Rectal smooth muscle tissue (tissue), 1 donor: ENCODE data around the gene ARHGEF11.

Source experiments
- H3K27ac ChIP-seq: one replicate; pipeline ENCODE4 v1.7.0; 2013; ENCODE audit warnings: low read depth, low read length, inconsistent platforms
- H3K27me3 ChIP-seq: one replicate; pipeline ENCODE4 v1.7.0; 2013; ENCODE audit warnings: low read length; ENCODE audit not compliant: control insufficient read depth, insufficient read depth
- H3K36me3 ChIP-seq: one replicate; pipeline ENCODE4 v1.7.0; 2013; ENCODE audit warnings: low read length; ENCODE audit not compliant: control insufficient read depth, insufficient read depth
- H3K4me1 ChIP-seq: one replicate; pipeline ENCODE4 v1.7.0; 2013; ENCODE audit warnings: low read length; ENCODE audit not compliant: control insufficient read depth, insufficient read depth
- H3K4me3 ChIP-seq: one replicate; pipeline ENCODE4 v1.7.0; 2013; ENCODE audit warnings: low read length
- H3K9ac ChIP-seq: one replicate; pipeline ENCODE4 v1.7.0; 2013; ENCODE audit warnings: low read length

ARHGEF11 gene

GRCh38 chr1:156958247-156958714 is 87.3 kb downstream of the ARHGEF11 start:
- Histone ChIP-seq H3K4me3 (no peak overlapping the region), H3K27ac (no peak overlapping the region), H3K36me3 (peaks cover 35% of the 10 kb centered on the region), H3K4me1 (no peaks in the 10 kb centered on the region), H3K9ac (no peak overlapping the region), H3K27me3 (no peaks in the 10 kb centered on the region)

GRCh38 chr1:156957634-156958033 is 87.9 kb downstream of the ARHGEF11 start:
- H3K27me3 ChIP-seq = no peaks in the 10 kb centered on the region
- no peaks in the 10 kb centered on the region for H3K4me1 ChIP-seq
- no peak overlapping the region for H3K27ac ChIP-seq
- no peak overlapping the region for H3K4me3 ChIP-seq
- peaks cover 35% of the 10 kb centered on the region for H3K36me3 ChIP-seq
- H3K9ac ChIP-seq = no peak overlapping the region

- Histone ChIP-seq H3K9ac (no peak overlapping the region), H3K27me3 (no peaks in the 10 kb centered on the region), H3K4me3 (no peak overlapping the region), H3K36me3 (peaks cover 36% of the 10 kb centered on the region), H3K27ac (no peak overlapping the region), H3K4me1 (no peaks in the 10 kb centered on the region)
Measured at GRCh38 chr1:156956333-156956732, 89.2 kb downstream of the ARHGEF11 start.

- Histone ChIP-seq H3K9ac (no peak overlapping the region), H3K36me3 (peaks cover 47% of the 10 kb centered on the region), H3K27me3 (no peaks in the 10 kb centered on the region), H3K27ac (no peak overlapping the region), H3K4me3 (no peak overlapping the region), H3K4me1 (no peaks in the 10 kb centered on the region)
Measured at GRCh38 chr1:156953571-156953970, 92.0 kb downstream of the ARHGEF11 start.

GRCh38 chr1:156951371-156951770 is 94.2 kb downstream of the ARHGEF11 start:
- Histone ChIP-seq H3K27ac (no peak overlapping the region), H3K27me3 (no peaks in the 10 kb centered on the region), H3K4me3 (no peak overlapping the region), H3K9ac (no peak overlapping the region), H3K36me3 (peaks cover 47% of the 10 kb centered on the region), H3K4me1 (no peaks in the 10 kb centered on the region)

- no peak overlapping the region for H3K9ac ChIP-seq
- H3K27me3 ChIP-seq = no peaks in the 10 kb centered on the region
- H3K27ac ChIP-seq = no peak overlapping the region
- H3K4me3 ChIP-seq = no peak overlapping the region
- peaks cover 52% of the 10 kb centered on the region for H3K36me3 ChIP-seq
- no peaks in the 10 kb centered on the region for H3K4me1 ChIP-seq
Measured at GRCh38 chr1:156949127-156949526, 96.4 kb downstream of the ARHGEF11 start.

- Histone ChIP-seq H3K27ac (no peak overlapping the region), H3K27me3 (no peaks in the 10 kb centered on the region), H3K9ac (no peak overlapping the region), H3K36me3 (peaks cover 56% of the 10 kb centered on the region), H3K4me1 (no peaks in the 10 kb centered on the region), H3K4me3 (no peak overlapping the region)
Measured at GRCh38 chr1:156948708-156949107, 96.8 kb downstream of the ARHGEF11 start.

GRCh38 chr1:156947818-156948525 is 97.6 kb downstream of the ARHGEF11 start:
- Histone ChIP-seq H3K36me3 (peaks cover 60% of the 10 kb centered on the region), H3K9ac (no peak overlapping the region), H3K4me1 (no peaks in the 10 kb centered on the region), H3K27me3 (no peaks in the 10 kb centered on the region), H3K27ac (no peak overlapping the region), H3K4me3 (no peak overlapping the region)

GRCh38 chr1:156947127-156947526 is 98.4 kb downstream of the ARHGEF11 start:
- Histone ChIP-seq H3K9ac (no peak overlapping the region), H3K27me3 (no peaks in the 10 kb centered on the region), H3K27ac (no peak overlapping the region), H3K4me1 (no peaks in the 10 kb centered on the region), H3K4me3 (no peak overlapping the region), H3K36me3 (peaks cover 63% of the 10 kb centered on the region)

- Histone ChIP-seq H3K4me3 (no peak overlapping the region), H3K36me3 (peaks cover 66% of the 10 kb centered on the region), H3K27me3 (no peaks in the 10 kb centered on the region)
Measured at GRCh38 chr1:156945881-156946661, 99.5 kb downstream of the ARHGEF11 start.

GRCh38 chr1:156944848-156945247 is 100.7 kb downstream of the ARHGEF11 start:
- no peak overlapping the region for H3K27ac ChIP-seq
- no peaks in the 10 kb centered on the region for H3K4me1 ChIP-seq
- H3K27me3 ChIP-seq = no peaks in the 10 kb centered on the region
- no peak overlapping the region for H3K9ac ChIP-seq
- H3K36me3 ChIP-seq = peaks cover 62% of the 10 kb centered on the region
- no peak overlapping the region for H3K4me3 ChIP-seq

More at GRCh38 chr1:156945881-156946661, 99.5 kb downstream of the ARHGEF11 start:
- Histone ChIP-seq H3K4me1 (no peaks in the 10 kb centered on the region), H3K9ac (no peak overlapping the region), H3K27ac (no peak overlapping the region)

- no peaks in the 10 kb centered on the region for H3K27me3 ChIP-seq
- H3K27ac ChIP-seq = no peak overlapping the region
- no peaks in the 10 kb centered on the region for H3K4me1 ChIP-seq
- no peak overlapping the region for H3K9ac ChIP-seq
- H3K4me3 ChIP-seq = no peak overlapping the region
- H3K36me3 ChIP-seq = peaks cover 64% of the 10 kb centered on the region
Measured at GRCh38 chr1:156944268-156944667, 101.3 kb downstream of the ARHGEF11 start.
